Measurements from ENCODE around the gene ITIH6. TPM values are rescaled to one million over a fixed set of nuclear protein-coding genes. Genes with fewer than 3 reads are reported as not detected.
"Not testable (repeated sequence)": the region's sequence is repeated elsewhere in the genome, so short reads cannot be mapped to it uniquely, and the experiment has no call there.

Gene ITIH6
- total RNA-seq, 4 donors from 2014 or later = not detected

DNA sequence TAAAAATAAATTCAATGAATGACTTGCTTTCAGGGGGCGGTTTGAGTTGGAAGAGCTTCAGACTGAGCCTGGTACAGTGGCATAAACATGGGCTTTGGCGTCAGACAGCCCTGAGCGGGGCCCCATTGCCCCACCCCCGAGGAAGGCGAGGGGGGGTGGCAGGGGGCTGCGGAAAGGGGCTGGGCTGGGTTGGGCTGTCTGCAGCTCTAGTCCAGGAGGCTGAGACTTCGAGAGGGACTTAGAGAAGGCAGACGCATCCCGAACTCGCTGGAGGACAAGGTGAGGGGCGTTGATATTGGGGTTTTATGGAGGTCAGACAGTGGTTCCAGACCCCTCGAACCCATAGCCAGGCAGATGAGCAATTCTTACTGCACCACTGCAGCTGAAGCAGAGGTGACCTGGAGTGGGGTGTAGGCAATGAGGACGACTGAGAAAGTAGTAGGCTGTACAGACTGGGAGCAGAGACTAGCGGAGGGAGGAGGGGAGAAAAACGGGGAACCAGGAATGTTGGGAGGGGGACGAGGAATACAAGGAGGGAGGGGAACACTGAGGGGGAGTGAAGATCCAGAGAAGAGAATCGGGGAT lies 9.6 kb upstream of the ITIH6 start, which contains the start of gene MAGED2:
Gene MAGED2, plus strand, starts transcription at position 222 of the 585 bp plus-strand sequence. CDS start 1,587 bp downstream, outside the sequence.
- intact Hi-C loops (cut with DNase I; ENCODE audit: low total_unique reads) (no loop called here), in situ Hi-C loops (cut with MboI; ENCODE audit: low pct_ligation_motif_present in 1 of 4, low pct_unique_long_range_greater_than_20kb in 1 of 4, low sequenced_read_pairs in 3 of 4) (loop anchor here in 2 of 4 donors (25.0 kb wide), 2 partner anchors 170 to 370 kb away; partner anchors contain the start of gene TSR2 (in 1 of the 2))
- DNase-seq = peak; percentile 33

DNA sequence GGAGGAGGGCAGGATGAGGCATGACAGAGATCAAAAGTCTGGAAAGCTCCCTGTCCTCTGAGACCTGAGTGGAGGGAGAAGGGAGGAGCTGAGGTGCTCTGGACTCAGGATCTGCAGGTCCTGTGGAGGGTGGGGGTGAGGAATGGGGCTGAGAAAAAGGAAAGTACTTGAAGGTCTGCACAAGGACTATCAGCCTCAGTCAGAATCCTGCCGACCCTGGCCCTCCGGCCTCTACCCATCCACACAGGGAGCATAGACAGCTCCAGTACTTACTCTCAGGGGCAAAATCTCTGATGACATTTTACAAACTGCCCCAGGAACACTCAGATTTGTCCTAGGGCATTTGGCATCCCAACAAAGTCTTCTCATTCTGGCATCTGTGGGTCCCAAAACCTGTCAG lies 991 bp upstream of the ITIH6 start:
- no peak overlapping the region for H3K27ac ChIP-seq
- intact Hi-C loops (cut with DNase I; ENCODE audit: low total_unique reads) (no loop called here), in situ Hi-C loops (cut with MboI; ENCODE audit: low pct_ligation_motif_present in 1 of 4, low pct_unique_long_range_greater_than_20kb in 1 of 4, low sequenced_read_pairs in 3 of 4) (no loop called here)
- WGBS, 2 donors (ENCODE audit: low coverage in 1 of 2) = 92% methylated on average over 2 of the region's 2 CpGs; no CpG with 5 or more reads in 1 of the 2 donors
- no peaks in the 10 kb centered on the region for H3K27me3 ChIP-seq
- H3K9me3 ChIP-seq = no peaks in the 10 kb centered on the region
- H3K4me1 ChIP-seq = no peaks in the 10 kb centered on the region
- DNase-seq = no peak
- no peaks in the 10 kb centered on the region for H3K36me3 ChIP-seq
- TF ChIP-seq POLR2AphosphoS5 (IDR thresholded peaks at IDR 0.05) (no peak), EP300 (IDR thresholded peaks at IDR 0.05; ENCODE audit: low read depth) (no peak), POLR2A (IDR thresholded peaks at IDR 0.05) (no peak)
- TF ChIP-seq, protein P1, sequence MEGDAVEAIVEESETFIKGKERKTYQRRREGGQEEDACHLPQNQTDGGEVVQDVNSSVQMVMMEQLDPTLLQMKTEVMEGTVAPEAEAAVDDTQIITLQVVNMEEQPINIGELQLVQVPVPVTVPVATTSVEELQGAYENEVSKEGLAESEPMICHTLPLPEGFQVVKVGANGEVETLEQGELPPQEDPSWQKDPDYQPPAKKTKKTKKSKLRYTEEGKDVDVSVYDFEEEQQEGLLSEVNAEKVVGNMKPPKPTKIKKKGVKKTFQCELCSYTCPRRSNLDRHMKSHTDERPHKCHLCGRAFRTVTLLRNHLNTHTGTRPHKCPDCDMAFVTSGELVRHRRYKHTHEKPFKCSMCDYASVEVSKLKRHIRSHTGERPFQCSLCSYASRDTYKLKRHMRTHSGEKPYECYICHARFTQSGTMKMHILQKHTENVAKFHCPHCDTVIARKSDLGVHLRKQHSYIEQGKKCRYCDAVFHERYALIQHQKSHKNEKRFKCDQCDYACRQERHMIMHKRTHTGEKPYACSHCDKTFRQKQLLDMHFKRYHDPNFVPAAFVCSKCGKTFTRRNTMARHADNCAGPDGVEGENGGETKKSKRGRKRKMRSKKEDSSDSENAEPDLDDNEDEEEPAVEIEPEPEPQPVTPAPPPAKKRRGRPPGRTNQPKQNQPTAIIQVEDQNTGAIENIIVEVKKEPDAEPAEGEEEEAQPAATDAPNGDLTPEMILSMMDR (IDR thresholded peaks at IDR 0.05) = no peak
- no peak overlapping the region for H3K4me3 ChIP-seq

More for the DNA sequence above, 9.6 kb upstream of the ITIH6 start, which contains the start of gene MAGED2:
- Histone ChIP-seq H3K36me3 (no peaks in the 10 kb centered on the region), H3K27me3 (no peaks in the 10 kb centered on the region), H3K4me3 (peak within 1 kb of the TSS; percentile 54 to 84 (median 78)), H3K27ac (peak within 1 kb of the TSS; percentile 84 to 93 (median 86)), H3K4me1 (peaks cover 3 to 12% (median 8%) of the 10 kb centered on the region in 4 donors), H3K9me3 (no peaks in the 10 kb centered on the region)
- WGBS, 2 donors (ENCODE audit: low coverage in 1 of 2) = 23% methylated on average over 17 of the region's 17 CpGs; no CpG with 5 or more reads in 1 of the 2 donors
- peak; percentile 11 to 47 (median 24) for TF ChIP-seq POLR2AphosphoS5 (IDR thresholded peaks at IDR 0.05)
- TF ChIP-seq, protein P1 (IDR thresholded peaks at IDR 0.05) = no peak

DNA sequence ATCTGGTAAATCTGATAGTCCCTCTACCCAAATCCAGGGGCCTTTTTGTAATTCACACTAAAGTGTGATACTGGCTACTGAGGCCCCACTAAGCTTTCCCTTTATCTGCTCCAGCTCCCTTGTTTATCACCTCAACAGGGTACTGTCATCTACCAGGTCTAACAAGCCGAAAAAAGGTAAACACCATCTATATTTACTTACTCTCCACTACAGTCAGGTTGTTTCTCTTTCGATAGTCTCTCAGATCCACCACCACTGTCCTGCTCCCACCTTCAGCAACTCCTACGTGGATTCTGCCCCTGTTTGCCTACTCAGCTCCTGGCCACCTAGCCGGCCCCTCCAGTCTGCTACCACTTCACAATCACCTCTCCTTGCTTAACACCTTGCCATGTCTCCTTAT lies 3.3 kb downstream of the ITIH6 start:
- Histone ChIP-seq H3K27ac (no peak overlapping the region), H3K4me1 (no peaks in the 10 kb centered on the region), H3K9me3 (no peaks in the 10 kb centered on the region), H3K27me3 (no peaks in the 10 kb centered on the region), H3K4me3 (no peak overlapping the region), H3K36me3 (no peaks in the 10 kb centered on the region)
- 56% methylated on average over 4 of the region's 4 CpGs; no CpG with 5 or more reads in 1 of the 2 donors for WGBS, 2 donors (ENCODE audit: low coverage in 1 of 2)
- in situ Hi-C loops (cut with MboI; ENCODE audit: low pct_ligation_motif_present in 1 of 4, low pct_unique_long_range_greater_than_20kb in 1 of 4, low sequenced_read_pairs in 3 of 4) (no loop called here), intact Hi-C loops (cut with DNase I; ENCODE audit: low total_unique reads) (no loop called here)
- TF ChIP-seq, protein P1 (IDR thresholded peaks at IDR 0.05) = no peak
- TF ChIP-seq POLR2A (IDR thresholded peaks at IDR 0.05) = no peak
- TF ChIP-seq EP300 (IDR thresholded peaks at IDR 0.05; ENCODE audit: low read depth) = no peak
- TF ChIP-seq POLR2AphosphoS5 (IDR thresholded peaks at IDR 0.05) = no peak
- no peak for DNase-seq

DNA sequence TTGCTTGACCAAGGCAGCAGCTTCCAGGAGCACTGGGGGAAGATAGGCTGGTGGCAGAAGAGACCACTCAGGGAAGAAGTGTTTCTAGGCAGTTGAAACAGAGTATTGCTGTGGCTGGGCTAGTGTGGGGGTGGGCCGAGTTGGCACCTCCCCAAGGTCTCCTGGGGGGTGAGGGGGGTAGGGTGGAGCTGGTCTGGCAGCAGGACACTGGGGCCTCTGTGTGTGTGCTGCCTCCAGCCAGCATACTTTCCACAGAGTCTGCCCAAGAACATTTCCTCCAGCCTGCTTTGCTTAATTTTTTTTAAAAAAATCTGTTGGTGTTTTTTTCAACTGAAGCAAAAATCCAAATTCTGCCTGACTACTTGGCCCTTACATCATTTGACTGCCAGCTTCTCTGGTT lies 4.0 kb downstream of the ITIH6 start:
- no peaks in the 10 kb centered on the region for H3K27me3 ChIP-seq
- in situ Hi-C loops (cut with MboI; ENCODE audit: low pct_ligation_motif_present in 1 of 4, low pct_unique_long_range_greater_than_20kb in 1 of 4, low sequenced_read_pairs in 3 of 4) (no loop called here), intact Hi-C loops (cut with DNase I; ENCODE audit: low total_unique reads) (no loop called here)
- H3K4me1 ChIP-seq = no peaks in the 10 kb centered on the region
- no peaks in the 10 kb centered on the region for H3K36me3 ChIP-seq
- no peak overlapping the region for H3K27ac ChIP-seq
- TF ChIP-seq POLR2AphosphoS5 (IDR thresholded peaks at IDR 0.05) (no peak), EP300 (IDR thresholded peaks at IDR 0.05; ENCODE audit: low read depth) (no peak), POLR2A (IDR thresholded peaks at IDR 0.05) (no peak)
- TF ChIP-seq, protein P1 (IDR thresholded peaks at IDR 0.05) = no peak
- DNase-seq = no peak
- WGBS, 2 donors (ENCODE audit: low coverage in 1 of 2) = 20% methylated on average over 1 of the region's 1 CpG; no CpG with 5 or more reads in 1 of the 2 donors
- no peak overlapping the region for H3K4me3 ChIP-seq
- no peaks in the 10 kb centered on the region for H3K9me3 ChIP-seq

GRCh38 chrX:54789405-54789804 lies 8.7 kb downstream of the ITIH6 start:
- intact Hi-C loops (cut with DNase I; ENCODE audit: low total_unique reads) = not testable (repeated sequence)

More at GRCh38 chrX:54789405-54789804, 8.7 kb downstream of the ITIH6 start:
- H3K4me1 ChIP-seq; DNase-seq; in situ Hi-C loops (cut with MboI; ENCODE audit: low pct_ligation_motif_present in 1 of 4, low pct_unique_long_range_greater_than_20kb in 1 of 4, low sequenced_read_pairs in 3 of 4); H3K27me3 ChIP-seq; H3K27ac ChIP-seq; H3K36me3 ChIP-seq; H3K9me3 ChIP-seq; H3K4me3 ChIP-seq: not testable (repeated sequence)
- 59% methylated on average over 4 of the region's 5 CpGs; no CpG with 5 or more reads in 1 of the 2 donors for WGBS, 2 donors (ENCODE audit: low coverage in 1 of 2)

All from transverse colon (tissue), 4 donors.